Astrocyte (in vitro differentiated cells and primary cell): ENCODE measurements around the gene PAFAH1B1.

Source experiments
- EZH2 ChIP-seq: IDR thresholded peaks from 2 replicates; pipeline ENCODE4 v1.6.1; 2012; ENCODE audit warnings: mild to moderate bottlenecking, low read length, inconsistent platforms; ENCODE audit not compliant: insufficient read depth
- TF ChIP-seq, protein P1 (sequence below): IDR thresholded peaks from 2 replicates; pipeline ENCODE4 v1.5.1; 2011; ENCODE audit warnings: low read depth, mild to moderate bottlenecking, inconsistent platforms, low read length, moderate library complexity; ENCODE audit not compliant: insufficient read depth

DNA sequence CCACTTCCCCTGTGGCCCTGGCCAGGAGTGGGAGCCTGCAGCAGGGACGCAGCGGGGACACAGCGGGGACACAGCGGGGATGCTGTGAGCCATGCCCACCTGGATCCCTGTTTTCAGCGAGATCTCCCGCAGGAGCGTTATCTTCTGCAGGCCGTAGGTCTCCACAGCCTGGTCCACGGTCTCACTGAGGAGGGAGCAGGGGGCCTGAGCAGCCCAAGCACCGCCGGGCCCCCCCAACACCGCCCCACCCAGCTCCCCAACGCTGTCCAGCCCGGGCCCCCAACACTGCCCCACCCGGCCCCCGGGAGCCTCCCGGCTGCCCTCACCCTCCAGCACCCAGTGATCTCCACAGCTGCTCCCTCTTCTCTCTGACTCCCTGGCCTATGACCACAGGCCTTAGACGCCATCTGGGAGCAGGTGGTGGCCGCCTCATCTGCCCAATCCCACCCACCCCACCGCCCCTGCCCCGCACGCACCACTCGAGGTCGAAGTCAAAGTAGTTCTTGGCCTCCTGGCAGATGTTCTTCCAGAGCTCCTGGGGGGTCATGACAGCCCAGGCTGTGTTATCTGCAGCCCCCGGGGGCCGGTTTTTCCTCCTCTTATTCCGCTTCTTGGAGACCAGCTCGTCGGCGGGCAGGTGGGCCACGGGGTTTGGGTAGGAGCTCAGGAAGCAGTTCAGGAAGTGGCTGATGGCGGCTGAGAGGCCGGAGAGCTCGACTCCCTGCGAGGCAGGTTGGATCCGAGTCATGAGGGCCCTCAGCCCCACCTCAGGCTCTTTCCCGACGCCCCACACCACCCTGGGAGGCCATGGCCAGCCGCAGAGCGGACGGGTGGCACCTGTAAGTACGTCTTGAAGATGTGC, 101.2 kb downstream of the PAFAH1B1 start:
- TF ChIP-seq, protein P1, sequence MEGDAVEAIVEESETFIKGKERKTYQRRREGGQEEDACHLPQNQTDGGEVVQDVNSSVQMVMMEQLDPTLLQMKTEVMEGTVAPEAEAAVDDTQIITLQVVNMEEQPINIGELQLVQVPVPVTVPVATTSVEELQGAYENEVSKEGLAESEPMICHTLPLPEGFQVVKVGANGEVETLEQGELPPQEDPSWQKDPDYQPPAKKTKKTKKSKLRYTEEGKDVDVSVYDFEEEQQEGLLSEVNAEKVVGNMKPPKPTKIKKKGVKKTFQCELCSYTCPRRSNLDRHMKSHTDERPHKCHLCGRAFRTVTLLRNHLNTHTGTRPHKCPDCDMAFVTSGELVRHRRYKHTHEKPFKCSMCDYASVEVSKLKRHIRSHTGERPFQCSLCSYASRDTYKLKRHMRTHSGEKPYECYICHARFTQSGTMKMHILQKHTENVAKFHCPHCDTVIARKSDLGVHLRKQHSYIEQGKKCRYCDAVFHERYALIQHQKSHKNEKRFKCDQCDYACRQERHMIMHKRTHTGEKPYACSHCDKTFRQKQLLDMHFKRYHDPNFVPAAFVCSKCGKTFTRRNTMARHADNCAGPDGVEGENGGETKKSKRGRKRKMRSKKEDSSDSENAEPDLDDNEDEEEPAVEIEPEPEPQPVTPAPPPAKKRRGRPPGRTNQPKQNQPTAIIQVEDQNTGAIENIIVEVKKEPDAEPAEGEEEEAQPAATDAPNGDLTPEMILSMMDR: no peak
- no peak for TF ChIP-seq EZH2
